GM03348 (cell line): ENCODE measurements around the gene NAV2.

Experiments used
- DNase-seq: peaks from one replicate; pipeline ENCODE4 v3.0.0; 2012; ENCODE audit warnings: low spot score

The NAV2 gene

DNA sequence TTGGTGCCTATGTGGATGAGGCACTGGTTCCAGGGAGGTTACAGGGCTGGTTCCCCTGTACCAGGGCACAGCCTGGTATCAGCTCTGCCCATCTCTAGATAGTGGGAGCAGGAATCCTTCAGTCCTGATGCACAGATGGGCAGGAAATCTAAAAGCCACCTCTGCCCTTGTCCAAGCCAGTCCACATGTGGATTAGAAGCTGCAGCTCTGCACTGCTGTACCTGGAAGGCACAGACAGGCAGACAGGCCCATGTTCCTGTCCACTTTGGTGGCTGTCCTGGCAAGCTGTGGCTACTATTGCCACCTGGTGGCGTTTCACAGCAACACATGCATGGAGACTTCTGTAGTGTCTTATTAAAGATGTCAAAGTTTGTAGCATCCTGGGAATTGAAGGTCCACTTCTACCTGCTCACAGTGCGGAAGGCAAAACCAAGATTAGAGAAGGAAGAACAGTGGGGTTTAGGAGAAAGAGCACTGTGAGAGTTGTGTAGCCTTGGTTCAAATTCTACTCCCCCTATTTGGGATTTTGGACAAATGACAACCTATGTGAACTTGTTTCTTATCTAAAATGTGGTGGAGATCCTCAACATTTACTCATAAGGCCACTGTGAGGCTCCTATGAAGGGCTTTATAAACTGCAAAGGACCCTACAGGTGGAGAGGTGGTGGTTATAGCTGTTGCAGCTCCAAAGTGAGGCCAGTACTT is 30.1 kb downstream of the NAV2 start:
- peak; percentile 76 for DNase-seq

DNA sequence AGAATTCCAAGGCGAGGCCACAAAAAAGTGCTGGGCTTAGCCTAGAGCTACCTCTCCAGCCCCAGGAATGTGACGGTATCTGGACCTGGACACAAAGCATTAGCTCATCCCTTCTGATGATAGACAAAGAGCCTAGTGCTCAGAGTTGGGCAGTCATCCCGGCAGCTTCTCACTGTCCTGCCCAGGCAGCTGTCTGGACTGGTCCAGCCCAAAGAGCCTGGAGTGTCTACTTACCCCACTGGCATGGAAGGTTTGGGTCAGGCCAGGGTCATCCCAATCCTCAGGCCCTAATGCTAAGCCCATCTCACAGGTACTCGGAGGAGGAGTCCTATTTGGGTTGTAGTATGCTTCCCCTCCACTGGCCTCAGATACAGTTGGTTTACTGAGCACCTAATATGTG is 31.0 kb downstream of the NAV2 start:
- no peak for DNase-seq

DNA sequence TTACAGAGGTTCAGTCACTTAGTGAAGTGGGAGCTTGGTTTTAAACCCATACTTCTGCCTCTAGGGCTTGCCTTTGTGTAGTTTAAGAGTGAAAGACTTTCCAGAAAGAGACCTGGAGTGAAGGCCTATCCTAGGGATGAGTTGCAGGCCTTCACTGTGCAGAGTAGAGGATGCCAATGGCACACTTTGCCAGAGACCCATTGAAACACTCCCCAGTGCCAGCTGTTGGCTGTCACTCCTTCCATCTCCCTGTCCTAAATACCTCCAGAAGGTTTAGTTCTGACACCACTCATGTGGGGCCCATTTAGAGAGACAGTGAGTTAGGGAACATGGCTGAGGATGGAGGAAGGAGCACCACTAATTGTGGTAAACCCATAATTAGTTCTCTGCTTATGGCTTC is 31.5 kb downstream of the NAV2 start:
- DNase-seq: no peak

DNA sequence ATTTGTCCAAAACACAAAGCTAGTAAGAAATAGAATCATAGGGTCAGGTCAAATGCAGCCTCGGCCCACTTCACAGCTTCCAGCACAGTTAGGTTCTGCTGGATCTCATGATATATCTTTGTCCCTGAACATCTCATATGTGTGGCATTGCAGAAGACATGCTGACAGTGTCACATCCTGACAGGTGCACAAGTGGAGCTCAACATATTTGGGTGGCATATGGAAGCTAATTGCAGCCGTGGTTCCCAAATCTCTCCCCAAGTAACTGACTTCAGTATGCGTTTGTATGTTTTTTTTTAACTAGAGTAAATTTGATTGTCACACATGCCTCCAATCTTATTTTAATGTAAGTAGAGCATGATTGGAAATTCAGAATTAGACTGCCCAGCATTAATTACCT is 33.4 kb downstream of the NAV2 start:
- no peak for DNase-seq

DNA sequence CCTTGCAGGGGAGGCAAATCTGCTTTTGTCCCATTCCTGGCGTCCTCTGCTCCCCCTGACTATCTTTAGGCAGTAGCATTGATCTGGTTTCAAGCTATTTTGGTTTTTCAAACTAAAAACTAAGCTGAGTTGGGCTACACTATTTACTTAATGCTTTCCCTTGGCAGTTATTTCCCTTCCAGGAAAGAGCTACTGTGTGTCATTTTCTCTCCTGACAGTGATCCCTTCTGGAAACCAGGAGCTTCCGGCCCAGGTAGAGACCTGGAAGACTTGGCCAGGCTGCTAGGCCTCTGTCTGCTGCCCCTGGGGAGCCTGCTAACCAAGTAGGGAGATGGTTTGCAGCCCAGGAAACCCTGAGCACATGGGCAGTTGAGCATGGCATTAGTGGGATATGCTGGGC is 35.0 kb downstream of the NAV2 start:
- no peak for DNase-seq

DNA sequence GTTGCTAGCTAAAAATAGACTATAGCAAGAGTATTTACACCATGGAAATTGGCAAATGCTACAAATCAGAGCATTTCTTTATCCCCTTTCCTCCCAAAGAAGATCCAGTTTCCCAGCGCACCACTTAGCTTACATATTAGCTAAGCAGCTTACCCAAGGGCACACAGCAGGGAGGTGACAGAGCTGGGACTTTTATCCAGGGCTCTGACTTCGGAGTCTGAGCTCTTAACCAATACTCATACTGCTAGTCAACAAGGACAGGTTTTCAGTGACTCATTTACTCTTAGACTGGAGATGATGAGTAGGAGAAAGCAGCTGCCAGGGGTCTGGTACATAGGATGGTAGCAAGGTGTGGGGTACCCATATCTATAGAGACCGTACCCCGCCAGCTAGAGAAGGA is 38.4 kb downstream of the NAV2 start:
- DNase-seq: no peak

DNA sequence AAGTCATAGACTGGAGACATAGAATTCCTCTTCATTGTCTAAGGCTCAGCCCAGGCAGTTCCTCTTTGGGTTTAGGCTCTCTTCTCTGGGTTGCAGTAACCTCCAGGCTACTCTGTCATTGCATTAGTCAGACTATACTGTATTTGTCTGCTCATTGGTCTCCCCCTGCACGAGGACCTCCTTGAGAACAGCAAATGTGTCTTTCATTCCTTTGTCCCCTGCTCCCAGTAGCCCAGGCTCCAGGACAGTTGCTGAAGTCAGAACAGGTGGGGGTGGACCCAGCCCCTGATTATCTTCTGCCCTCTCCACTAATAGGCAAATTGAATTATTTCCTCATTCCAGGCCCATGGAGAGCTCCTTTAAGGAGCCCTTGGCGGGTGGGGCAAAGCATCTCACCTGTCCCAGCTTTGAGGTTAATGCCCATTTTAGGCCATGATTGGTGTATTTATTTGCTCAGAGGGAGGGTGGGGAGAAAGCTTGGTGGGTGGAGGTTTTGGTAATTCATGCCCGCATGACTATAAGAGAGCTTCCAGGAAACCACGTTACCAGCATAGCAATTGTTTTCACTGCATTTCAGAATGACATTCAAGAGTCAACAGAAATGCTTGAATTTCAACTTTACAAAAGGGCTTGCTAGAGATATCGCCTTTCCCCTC is 40.9 kb downstream of the NAV2 start:
- DNase-seq: peak; percentile 41

DNA sequence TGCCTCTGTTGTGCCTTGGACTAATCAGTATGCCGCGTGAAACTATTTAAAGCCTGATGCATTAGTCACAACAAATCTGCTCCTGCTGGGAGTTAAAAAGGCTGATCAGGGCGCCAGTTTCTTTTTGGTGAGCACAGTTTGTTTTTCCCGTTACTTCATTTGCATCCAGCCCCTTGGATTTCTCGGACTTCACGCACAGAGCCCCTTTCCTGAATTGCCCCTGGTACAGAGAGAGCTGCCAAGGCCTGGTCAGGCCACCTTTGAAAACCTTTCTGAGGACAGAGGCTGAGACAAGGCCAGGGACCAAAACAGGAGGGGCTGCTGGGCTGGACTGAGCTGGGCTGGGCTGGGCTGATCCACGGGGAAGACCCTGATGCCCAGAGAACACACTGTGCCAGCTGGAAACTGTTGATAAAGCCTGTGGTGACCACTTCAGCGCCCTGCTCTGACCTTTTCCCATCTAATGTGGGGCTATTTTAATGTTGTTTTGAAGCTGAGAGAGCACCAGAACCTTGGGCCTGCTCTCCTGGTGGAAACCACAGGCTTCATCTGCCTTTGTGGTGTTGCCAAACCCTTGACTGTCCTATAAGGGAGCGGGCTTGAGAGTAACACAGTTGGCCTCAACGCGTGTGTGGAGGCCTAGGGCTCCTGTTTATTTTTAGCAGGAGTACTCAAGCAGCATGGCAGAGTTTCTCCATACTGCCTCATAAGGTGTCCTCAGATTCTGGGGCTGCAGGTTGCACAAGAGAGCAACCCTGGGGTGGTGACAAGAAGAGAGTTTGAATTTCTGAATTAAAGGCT is 44.2 kb downstream of the NAV2 start:
- DNase-seq: peak; percentile 65

DNA sequence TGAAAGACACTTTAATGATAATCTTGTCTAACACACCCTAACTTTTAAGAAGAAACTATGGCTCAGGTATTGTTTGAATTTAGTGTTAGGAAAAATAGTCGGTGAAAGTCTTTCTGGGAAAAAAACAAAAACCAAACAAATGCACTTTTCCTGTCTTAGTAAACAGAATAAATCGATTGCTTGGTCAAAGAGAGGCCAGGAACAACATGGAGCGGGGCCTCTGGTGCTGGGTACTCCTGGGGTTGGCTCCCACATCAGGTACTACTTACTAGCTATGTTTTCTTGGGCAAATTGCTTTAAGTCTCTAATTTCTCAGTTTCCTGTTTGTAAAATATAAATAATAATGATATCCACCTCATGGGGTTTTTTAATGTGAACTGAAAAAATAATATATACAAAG is 46.8 kb downstream of the NAV2 start:
- DNase-seq: no peak

DNA sequence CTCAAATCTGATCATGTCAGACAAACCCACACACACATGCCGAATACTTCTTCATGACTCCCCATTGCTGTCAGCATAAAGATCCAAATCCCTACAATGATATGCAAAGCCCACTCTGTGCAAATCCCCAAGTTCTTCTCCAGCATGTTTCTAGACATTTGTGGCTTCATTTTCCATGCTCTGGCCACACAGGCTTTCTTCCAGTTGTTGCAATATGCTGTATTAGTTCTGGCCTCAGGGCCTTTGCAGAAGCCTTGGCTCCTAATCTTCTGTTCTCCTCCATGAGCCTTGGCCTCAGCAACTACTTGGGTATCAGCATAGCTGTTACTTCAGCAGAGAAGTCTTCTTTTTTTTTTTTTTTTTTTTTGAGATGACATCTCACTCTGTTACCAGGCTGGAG is 49.6 kb downstream of the NAV2 start:
- DNase-seq: no peak

DNA sequence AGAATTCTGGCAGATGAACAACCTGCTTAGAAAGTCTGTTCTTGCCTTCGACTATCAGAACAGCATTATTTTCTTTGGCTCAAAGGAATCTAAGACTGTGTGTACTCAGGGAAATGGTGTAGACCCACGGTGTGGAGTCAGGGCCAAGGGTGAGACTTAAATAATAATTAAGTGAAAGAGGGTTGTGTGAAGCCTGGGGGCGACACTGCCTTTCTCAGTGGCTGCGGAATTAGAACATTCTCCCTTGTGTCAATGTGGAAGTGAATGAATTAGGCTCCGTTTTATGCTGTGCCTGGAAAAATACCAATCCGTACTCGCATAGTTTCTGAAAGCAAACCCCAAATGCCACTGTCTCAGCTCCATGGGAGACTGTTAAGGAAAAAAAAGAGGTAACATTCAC is 50.7 kb downstream of the NAV2 start:
- no peak for DNase-seq

DNA sequence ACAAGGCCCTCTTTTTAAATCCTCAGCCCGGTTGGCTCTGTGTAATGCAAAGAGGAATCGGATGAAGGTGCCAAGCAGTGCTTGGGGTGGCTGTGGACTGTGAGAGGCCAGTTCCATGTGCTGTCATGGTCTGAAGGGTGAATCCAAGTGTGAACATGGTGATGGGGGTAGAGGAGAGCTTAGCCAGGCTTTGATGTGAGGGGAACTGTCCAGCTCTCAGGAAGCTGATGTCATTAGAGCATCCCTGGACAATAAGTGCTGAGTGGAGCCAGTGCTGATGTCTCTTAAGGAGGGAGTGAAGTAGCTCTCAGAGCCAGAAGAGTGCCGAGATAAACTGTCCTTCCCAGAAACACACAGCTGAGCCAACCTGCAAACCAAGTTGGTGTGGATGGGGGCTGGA is 53.6 kb downstream of the NAV2 start:
- DNase-seq: peak; percentile 29

DNA sequence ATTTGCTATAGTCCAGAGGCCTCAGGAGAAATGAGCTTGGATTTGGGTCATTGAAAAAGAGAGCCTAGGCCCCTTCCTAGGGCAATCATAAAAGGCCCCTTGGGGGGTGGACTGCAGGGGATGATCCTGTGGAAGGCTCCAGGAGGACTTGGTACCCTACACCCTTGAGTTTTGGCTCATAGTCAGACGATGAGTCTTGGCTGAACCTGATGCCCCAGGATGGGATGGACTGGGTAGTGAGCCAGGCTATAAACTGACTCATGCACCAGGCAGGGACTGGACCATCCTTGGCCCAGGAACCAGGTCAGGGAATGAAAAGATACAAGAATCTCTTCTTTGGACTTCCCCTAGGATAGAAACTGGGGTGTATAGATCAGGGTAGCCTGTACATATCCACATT is 54.2 kb downstream of the NAV2 start:
- DNase-seq: peak; percentile 54

DNA sequence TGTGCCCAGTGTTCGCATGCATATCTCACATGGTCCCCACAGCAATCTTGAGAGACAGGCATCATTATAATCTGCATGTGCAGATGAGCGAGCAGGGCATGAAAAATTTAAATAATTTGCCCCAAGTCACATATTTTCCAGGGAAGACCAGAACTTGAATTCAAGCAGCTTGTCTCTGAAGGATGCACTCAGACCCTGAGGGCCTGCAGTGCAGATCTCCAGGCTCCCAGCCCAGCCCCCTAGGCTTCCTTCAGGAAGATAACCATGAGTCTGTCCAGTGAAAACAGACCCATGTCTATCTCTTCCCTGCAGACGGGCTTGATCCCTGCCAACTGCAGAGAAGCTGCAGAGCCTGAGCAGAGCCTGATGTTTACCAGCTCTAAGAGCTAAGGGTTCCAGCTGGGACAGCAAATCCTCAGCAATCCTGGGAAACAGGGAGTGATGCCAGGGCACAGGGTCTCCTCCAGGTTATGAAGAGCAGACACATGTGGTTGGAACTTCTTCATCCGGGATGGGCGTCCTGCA is 55.1 kb downstream of the NAV2 start:
- no peak for DNase-seq

DNA sequence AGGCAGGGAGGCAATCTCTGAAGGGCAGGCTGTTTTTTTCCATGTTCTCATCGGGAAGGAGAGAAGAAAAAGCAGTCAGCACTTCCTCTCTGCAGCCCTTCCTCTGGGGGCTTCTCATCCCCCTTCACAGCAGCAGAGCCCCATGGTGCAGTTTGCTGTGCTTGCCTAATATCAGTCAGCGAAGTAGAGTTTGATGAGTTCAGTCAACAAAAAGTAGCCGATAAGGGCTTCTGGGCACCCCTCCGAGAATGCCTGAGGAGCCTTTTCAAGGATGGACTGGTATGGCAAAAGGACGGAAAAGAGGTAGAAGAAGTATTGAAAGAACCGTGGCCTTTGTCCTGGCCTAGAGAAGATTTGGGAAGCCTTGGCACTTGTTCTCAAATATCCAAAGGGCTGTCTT is 55.6 kb downstream of the NAV2 start:
- no peak for DNase-seq

DNA sequence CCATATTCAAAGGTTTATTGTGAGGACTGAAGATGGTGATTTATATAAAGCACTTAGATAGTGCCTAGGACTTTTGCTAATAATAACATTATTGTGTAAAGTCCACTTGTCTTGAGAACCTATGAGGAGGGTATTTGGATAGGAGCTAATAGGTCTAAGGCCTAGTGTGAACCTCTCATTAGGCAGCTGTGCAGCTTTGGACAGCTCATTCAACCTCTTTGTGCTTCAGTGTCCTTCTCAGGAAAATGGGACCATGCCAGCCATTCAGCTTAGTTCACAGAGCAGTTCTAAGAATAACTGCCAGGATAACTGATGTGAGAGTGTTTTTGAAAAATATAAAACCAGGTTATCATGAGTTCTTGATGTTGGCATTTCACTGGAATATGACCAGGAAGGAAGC is 56.2 kb downstream of the NAV2 start:
- DNase-seq: no peak

DNA sequence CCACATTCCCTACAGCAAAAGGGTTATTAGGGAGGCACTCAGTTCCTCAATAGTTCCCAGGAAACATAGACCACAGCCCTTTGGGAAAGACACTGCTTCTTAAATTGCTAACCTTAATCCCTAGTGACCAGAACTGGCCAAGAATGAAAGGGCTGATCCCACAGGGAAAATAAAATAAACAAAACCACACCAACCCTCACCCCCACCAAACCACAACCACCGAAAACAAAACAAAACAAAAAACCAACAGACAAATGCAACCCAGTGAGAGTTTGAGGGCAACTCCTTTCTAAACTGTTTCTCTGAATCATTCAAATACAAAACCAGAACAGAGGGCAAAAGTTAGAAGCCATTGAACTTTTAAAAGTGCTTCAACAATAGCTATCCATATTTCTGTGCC is 57.2 kb downstream of the NAV2 start:
- peak; percentile 72 for DNase-seq

DNA sequence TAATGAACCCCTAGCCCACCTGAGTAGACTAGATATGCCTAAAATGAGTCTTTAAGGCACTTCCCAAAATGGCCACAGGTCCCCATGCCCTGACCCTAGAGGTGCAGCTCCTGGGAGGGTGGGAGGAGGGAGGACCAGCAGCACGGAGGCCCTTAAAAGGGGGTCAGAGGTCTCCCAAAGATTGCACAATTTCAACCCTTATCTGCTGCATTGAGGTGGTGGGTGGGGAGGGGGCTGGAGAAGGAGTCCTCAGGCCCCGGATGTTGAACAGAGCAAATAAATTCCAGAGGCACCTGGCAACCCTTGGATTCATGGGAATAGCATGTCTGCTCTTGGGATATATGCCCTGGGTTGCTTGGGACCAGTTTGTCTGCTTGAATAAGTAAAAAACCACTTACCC is 57.6 kb downstream of the NAV2 start:
- DNase-seq: no peak

DNA sequence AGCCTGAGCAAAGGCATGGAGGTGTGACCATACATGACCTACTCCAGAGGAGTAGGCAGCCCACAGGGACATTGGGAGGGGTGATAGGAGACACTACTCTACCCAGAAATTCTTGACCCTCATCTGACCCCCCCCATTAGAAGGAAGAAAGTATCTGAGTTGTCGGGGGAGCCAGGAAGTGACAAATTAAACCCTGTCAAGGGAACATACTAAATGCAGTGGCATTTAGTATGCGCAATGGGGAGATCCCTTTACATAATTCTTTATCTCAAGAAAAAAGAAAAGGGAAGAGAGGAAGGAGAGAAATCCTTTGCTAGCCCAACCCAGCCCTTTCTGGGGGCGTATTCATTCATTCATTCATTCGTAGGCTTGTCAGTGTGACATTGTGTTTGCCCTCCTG is 58.8 kb downstream of the NAV2 start:
- DNase-seq: no peak

DNA sequence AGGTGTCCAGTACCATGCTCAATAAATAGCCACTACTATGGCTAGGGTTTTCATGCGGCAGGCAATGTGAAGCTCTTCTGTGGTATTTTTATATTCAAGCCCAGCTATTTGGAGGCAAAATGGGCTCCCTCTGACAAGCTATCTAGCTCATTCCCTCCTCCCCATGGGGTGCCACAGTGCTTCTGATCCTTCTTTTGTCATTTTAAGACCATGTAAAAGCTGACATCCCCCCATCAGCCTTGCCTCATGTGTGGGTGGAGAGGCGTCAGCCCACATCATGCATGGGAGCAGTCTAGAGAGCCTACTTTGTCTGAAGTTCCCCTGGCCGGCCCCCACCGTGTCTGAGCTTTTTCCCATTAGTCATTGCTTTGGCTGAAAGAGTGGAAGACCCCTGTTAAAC is 59.8 kb downstream of the NAV2 start:
- no peak for DNase-seq

DNA sequence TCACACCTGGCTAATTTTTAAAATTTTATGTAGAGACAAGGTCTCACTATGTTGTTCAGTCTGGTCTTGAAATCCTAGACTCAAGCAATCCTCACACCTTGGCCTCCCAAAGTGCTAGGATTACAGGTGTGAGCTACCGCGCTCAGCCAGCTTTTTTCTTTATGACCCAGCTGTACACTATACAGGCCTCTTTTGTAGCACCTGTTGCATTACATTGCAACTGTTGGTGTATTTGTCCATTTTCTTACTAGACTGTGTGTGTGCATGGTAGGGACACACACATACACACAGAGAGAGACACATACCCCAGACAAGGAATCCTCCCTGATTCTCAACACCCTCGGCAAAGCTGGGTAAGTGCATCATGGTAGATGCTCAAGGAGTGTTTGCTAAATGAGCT is 61.7 kb downstream of the NAV2 start:
- DNase-seq: no peak

DNA sequence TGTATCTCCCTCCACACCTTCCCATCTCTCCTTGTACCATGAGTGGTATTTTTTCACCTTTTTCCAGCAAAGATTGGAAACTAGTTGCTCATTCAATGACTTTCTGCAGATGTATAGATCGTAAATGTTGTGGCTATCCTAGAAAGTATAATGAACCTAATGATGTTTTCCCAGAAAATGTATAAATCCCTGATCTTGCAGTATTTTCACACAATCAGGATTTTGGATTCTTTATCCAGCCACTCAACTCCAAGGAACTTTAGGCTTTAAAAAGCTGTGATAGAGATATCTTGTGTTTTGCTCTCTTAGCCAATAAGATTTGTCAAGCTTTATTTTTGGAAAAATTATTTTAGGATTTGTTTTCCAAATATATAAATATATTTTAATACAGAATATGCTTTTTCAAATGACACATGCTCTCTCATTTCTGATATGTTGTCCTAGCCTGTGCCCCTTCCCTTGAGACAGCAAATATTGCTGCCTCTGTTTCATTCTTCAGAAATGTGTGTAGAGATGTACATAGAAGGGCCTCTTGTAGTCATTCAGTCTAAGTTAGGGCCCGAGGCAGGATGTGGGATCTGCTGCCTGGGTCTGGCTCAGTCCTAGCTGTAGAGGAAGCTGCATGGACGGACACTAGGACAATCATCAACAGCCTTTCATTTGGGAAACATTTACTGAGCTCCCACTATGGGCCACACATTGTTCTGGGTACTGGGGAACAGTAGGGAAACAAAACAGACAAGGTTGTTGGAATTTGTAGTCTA is 62.4 kb downstream of the NAV2 start:
- no peak for DNase-seq
